Stomach (tissue), 4 donors: ENCODE measurements around the gene IGSF1.

Experiments used
- POLR2AphosphoS5 ChIP-seq, 3 donors: sonication (generic); formaldehyde crosslinking; IDR thresholded peaks; one replicate each; pipeline ENCODE4 v1.6.1; 2016; ENCODE audit warnings: antibody characterized with exemption in 3 of 3
- TF ChIP-seq, protein P1 (sequence below), 7 experiments: fragments of 450-650 bp in 4 of 7; fragments of 200-600 bp in 3 of 7; sonication (generic) in 3 of 7; IDR thresholded peaks; one replicate each; pipeline ENCODE4 v1.5.1; 2016 to 2019; ENCODE audit warnings: antibody characterized with exemption in 7 of 7, control low read depth in 2 of 7, mild to moderate bottlenecking in 1 of 7

DNA sequence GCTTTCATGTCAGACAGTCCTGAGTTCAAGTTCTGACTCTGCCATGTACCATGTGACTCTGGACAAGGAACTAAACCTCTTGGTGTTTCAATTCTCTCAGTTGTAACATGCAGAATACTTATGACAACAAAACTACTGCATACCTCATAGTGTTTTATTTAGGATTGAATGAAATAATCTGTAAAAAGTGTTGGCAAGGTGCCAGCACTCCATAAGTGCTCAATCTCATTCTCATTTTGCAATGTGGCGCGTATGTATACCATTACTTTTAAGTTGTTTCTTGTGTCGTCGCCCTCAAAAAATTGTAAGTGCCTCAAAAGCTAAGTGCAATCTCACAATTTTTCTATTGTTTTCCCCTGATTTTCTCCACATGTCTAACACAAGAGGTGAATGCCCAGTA is 62.5 kb downstream of the IGSF1 start:
- TF ChIP-seq, protein P1, sequence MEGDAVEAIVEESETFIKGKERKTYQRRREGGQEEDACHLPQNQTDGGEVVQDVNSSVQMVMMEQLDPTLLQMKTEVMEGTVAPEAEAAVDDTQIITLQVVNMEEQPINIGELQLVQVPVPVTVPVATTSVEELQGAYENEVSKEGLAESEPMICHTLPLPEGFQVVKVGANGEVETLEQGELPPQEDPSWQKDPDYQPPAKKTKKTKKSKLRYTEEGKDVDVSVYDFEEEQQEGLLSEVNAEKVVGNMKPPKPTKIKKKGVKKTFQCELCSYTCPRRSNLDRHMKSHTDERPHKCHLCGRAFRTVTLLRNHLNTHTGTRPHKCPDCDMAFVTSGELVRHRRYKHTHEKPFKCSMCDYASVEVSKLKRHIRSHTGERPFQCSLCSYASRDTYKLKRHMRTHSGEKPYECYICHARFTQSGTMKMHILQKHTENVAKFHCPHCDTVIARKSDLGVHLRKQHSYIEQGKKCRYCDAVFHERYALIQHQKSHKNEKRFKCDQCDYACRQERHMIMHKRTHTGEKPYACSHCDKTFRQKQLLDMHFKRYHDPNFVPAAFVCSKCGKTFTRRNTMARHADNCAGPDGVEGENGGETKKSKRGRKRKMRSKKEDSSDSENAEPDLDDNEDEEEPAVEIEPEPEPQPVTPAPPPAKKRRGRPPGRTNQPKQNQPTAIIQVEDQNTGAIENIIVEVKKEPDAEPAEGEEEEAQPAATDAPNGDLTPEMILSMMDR (IDR thresholded peaks at IDR 0.05), result no peak
- TF ChIP-seq POLR2AphosphoS5 (IDR thresholded peaks at IDR 0.05), result no peak
